HG02571 (cell line): ENCODE results near the gene MCTS1.
"Not testable (repeated sequence)": the region's sequence is repeated elsewhere in the genome, so short reads cannot be mapped to it uniquely, and the experiment has no call there.

Experiments
- ATAC-seq: cut with Tn5 transposase; IDR thresholded peaks from one replicate; pipeline ENCODE4 v1.9.1; 2021; ENCODE audit warnings: mild to moderate bottlenecking, moderate library complexity; ENCODE audit not compliant: unreplicated experiment

The MCTS1 gene

GRCh38 chrX:120603707-120604360 lies at the start of gene MCTS1:
MCTS1 (plus strand) TSS chrX:120604101; CDS start chrX:120604237, 136 bp downstream.
- ATAC-seq, result peak; percentile 83

- ATAC-seq, result no peak
Observed at GRCh38 chrX:120556251-120556650, 47.6 kb upstream of the MCTS1 start.

GRCh38 chrX:120559804-120560203 lies 44.1 kb upstream of the MCTS1 start:
- ATAC-seq, result no peak

GRCh38 chrX:120560405-120560841 lies 43.5 kb upstream of the MCTS1 start:
- peak; percentile 48 for ATAC-seq

GRCh38 chrX:120560842-120561633 lies 42.9 kb upstream of the MCTS1 start, which contains the start of gene CUL4B:
CUL4B (minus strand) TSS chrX:120560962; CDS start chrX:120560638, 324 bp downstream.
- peak; percentile 77 for ATAC-seq

- no peak for ATAC-seq
Observed at GRCh38 chrX:120561634-120562568, 42.0 kb upstream of the MCTS1 start.

- no peak for ATAC-seq
Observed at GRCh38 chrX:120562569-120562926, 41.4 kb upstream of the MCTS1 start.

- no peak for ATAC-seq
Observed at GRCh38 chrX:120564925-120565324, 39.0 kb upstream of the MCTS1 start.

GRCh38 chrX:120566817-120567216 lies 37.1 kb upstream of the MCTS1 start:
- no peak for ATAC-seq

- no peak for ATAC-seq
Observed at GRCh38 chrX:120568035-120568434, 35.9 kb upstream of the MCTS1 start.

- ATAC-seq, result no peak
Observed at GRCh38 chrX:120568609-120569008, 35.3 kb upstream of the MCTS1 start.

GRCh38 chrX:120570011-120570600 lies 33.8 kb upstream of the MCTS1 start:
- ATAC-seq, result no peak

- ATAC-seq, result not testable (repeated sequence)
Observed at GRCh38 chrX:120573806-120574205, 30.1 kb upstream of the MCTS1 start.

GRCh38 chrX:120575379-120576114 lies 28.4 kb upstream of the MCTS1 start:
- ATAC-seq, result no peak

GRCh38 chrX:120585702-120586101 lies 18.2 kb upstream of the MCTS1 start:
- no peak for ATAC-seq

GRCh38 chrX:120604361-120604782 lies 471 bp downstream of the MCTS1 start:
- ATAC-seq, result peak; percentile 65

GRCh38 chrX:120612086-120612485 lies 8.2 kb downstream of the MCTS1 start:
- no peak for ATAC-seq

- ATAC-seq, result no peak
Observed at GRCh38 chrX:120614816-120615215, 10.9 kb downstream of the MCTS1 start.

- ATAC-seq, result no peak
Observed at GRCh38 chrX:120617996-120618630, 14.2 kb downstream of the MCTS1 start.

- no peak for ATAC-seq
Observed at GRCh38 chrX:120625371-120625770, 21.5 kb downstream of the MCTS1 start.
